ENCODE results near the gene GSTA4. TPM values are rescaled to one million over a fixed set of nuclear protein-coding genes. Genes with fewer than 3 reads are reported as not detected.
"Not testable (repeated sequence)": the region's sequence is repeated elsewhere in the genome, so short reads cannot be mapped to it uniquely, and the experiment has no call there.

GSTA4 gene
- total RNA-seq, 2 experiments from 2014 or later: 21.6 to 21.7 TPM

DNA sequence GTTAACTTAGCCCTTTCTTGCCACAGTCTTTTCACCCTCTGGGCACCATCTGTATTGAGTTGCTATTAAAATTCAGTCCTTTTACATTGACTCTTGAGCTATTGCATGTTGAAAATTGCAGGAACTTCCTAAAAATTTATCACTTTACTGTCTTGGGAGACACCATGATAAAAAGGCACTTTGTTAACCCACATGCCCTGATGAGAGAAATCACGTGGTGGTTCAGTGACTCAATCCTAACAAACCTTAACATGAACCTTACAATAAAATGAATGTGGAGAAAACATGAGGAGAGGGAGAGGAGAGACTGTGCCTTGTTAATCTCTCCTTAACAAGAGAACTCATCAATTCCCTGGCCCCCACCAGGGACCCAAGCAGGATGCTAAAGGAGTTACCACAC is 30.8 kb downstream of the GSTA4 start:
- H3K9me3 Mint-ChIP-seq: no peaks in the 10 kb centered on the region
- CTCF ChIA-PET: no interaction called here
- no peak overlapping the region for H3K4me3 Mint-ChIP-seq
- H3K27me3 Mint-ChIP-seq (ENCODE audit: low read depth): peaks cover 2% of the 10 kb centered on the region
- H3K36me3 Mint-ChIP-seq (ENCODE audit: low read depth): no peaks in the 10 kb centered on the region
- intact Hi-C loops (cut with micrococcal nuclease): no loop called here
- no peak overlapping the region for H3K27ac Mint-ChIP-seq
- no peak for DNase-seq
- H3K4me1 Mint-ChIP-seq (ENCODE audit: low read depth): no peaks in the 10 kb centered on the region

DNA sequence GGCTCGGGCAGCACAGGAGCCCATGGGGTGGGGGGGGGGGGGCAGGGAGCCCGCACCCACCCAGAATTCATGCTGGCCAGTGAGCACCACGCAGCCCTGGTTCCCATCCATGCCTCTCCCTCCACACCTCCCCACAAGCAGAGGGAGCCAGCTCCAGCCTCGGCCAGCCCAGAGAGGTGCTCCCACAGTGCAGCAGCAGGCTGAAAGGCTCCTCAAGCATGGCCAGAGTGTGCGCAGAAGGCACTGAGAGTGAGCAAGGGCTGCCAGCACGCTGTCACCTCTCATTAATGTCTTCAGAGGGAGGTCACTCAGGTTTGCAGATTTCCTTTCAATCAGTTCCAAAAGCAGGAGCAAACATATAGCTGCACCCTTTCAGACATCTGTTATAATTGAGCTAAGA is 32.4 kb downstream of the GSTA4 start:
- CTCF ChIA-PET: interaction anchor here (0.6 kb wide), 1 partner anchor 410 kb away, joined by 3 read pairs; no protein-coding TSS in a partner anchor
- intact Hi-C loops (cut with micrococcal nuclease): no loop called here
- Mint-ChIP-seq H3K4me3 (no peak overlapping the region), H3K27ac (no peak overlapping the region), H3K36me3 (ENCODE audit: low read depth) (no peaks in the 10 kb centered on the region), H3K4me1 (ENCODE audit: low read depth) (no peaks in the 10 kb centered on the region), H3K9me3 (no peaks in the 10 kb centered on the region), H3K27me3 (ENCODE audit: low read depth) (peaks cover 2% of the 10 kb centered on the region)
- DNase-seq: no peak

DNA sequence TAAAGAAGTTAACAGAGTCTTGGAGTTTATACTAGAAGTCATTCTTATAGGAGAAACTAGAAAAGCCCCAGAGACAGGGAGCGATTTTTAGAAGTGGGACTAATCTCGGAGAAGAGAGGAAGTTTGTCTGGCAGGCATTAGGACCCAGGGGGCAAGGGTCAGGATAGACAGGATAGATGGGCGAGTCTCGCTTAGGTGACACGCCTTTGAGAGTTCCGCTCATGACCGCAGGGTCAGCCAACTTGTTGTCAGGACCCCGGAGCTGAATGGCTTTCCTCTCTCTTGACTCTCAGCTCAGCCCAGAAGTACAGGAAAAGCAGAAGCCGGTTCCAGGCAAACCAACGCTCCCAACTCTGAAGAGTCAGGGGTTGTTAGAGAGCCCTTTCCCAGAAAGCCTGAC is 34.1 kb downstream of the GSTA4 start:
- DNase-seq; H3K27me3 Mint-ChIP-seq (ENCODE audit: low read depth); intact Hi-C loops (cut with micrococcal nuclease); H3K4me3 Mint-ChIP-seq; H3K36me3 Mint-ChIP-seq (ENCODE audit: low read depth); H3K27ac Mint-ChIP-seq; CTCF ChIA-PET; H3K9me3 Mint-ChIP-seq; H3K4me1 Mint-ChIP-seq (ENCODE audit: low read depth): not testable (repeated sequence)

DNA sequence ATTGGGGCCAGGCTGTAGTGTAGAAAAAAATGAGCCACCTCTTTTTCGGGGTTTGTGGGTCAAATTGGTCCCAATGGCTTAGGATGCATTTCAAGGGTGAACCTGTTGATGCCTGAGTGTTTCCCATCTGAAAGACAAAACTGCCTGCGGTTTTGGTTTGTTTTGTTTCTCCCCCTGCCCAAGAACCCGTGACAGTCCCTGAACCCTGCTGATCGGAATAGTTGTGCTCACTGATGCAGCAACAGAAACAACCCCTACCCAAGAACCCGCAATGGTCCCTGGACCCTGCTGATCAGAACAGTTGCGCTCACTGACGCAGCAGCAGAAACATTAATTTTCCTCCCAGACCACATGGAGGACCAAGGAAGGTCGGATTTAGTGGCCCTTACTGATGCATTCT is 34.9 kb downstream of the GSTA4 start:
- CTCF ChIA-PET; DNase-seq; intact Hi-C loops (cut with micrococcal nuclease); H3K4me3 Mint-ChIP-seq; H3K4me1 Mint-ChIP-seq (ENCODE audit: low read depth); H3K27ac Mint-ChIP-seq; H3K36me3 Mint-ChIP-seq (ENCODE audit: low read depth); H3K9me3 Mint-ChIP-seq; H3K27me3 Mint-ChIP-seq (ENCODE audit: low read depth): not testable (repeated sequence)

DNA sequence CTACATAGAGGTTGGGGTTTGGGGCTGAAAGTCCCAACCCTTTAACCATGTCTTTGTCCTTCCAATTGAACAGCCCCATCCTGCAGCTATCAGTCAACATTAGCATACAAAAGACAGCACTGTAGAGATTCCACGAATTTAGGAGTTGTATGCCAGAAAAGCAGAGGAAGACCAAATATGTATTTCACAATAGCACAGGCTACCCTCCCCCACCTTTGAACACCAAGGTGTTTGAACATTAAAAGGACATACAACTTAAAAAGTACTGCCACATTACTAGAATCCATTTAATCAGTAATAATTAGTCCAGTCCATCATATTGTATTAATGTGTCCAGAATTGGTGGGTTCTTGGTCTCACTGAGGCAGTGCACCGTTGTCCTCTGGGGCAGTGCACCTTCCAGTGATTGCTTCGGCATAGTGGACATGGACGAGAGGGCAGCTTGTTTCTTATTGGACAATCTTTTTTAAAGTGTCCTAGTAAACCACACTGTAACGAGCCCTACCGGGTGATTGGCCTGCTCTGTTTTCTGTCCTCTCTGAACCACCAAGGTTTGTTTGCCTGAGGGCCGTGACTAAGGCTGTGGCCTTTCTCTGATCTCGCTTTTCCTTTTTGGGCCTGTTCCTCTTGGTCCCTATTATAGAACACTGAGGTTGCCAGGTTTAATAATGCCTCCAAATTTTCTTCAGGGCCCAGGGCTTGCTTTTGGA is 36.4 kb downstream of the GSTA4 start:
- Mint-ChIP-seq H3K27me3 (ENCODE audit: low read depth) (peaks cover 4% of the 10 kb centered on the region), H3K36me3 (ENCODE audit: low read depth) (no peaks in the 10 kb centered on the region), H3K27ac (no peak overlapping the region), H3K9me3 (no peaks in the 10 kb centered on the region), H3K4me3 (no peak overlapping the region), H3K4me1 (ENCODE audit: low read depth) (peaks cover 3% of the 10 kb centered on the region)
- no peak for DNase-seq
- CTCF ChIA-PET: no interaction called here
- intact Hi-C loops (cut with micrococcal nuclease): no loop called here

DNA sequence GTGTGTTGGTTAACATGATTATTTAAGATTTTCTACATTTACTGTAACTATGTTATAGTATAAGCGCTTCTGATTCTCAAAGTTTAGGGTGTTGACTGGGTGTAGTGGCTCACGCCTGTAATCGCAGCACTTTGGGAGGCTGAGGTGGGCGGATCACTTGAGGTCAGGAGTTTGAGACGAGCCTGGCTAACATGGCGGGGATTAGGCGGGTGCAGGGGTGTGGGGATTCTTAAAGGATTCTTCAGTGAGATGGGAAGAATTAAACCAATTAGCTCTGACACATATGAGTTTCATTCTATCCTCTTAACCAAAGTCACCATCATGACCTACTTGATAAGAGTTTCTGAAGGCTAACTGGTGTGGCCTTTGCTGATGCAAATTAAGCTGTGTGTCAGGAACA is 39.2 kb downstream of the GSTA4 start:
- Mint-ChIP-seq H3K9me3 (no peaks in the 10 kb centered on the region), H3K4me3 (no peak overlapping the region), H3K4me1 (ENCODE audit: low read depth) (peaks cover 3% of the 10 kb centered on the region), H3K36me3 (ENCODE audit: low read depth) (no peaks in the 10 kb centered on the region), H3K27ac (no peak overlapping the region), H3K27me3 (ENCODE audit: low read depth) (peaks cover 2% of the 10 kb centered on the region)
- intact Hi-C loops (cut with micrococcal nuclease): no loop called here
- CTCF ChIA-PET: interaction anchor here (0.6 kb wide), 2 partner anchors 248 to 548 kb away, joined by 3 to 4 read pairs; no protein-coding TSS in a partner anchor
- no peak for DNase-seq

DNA sequence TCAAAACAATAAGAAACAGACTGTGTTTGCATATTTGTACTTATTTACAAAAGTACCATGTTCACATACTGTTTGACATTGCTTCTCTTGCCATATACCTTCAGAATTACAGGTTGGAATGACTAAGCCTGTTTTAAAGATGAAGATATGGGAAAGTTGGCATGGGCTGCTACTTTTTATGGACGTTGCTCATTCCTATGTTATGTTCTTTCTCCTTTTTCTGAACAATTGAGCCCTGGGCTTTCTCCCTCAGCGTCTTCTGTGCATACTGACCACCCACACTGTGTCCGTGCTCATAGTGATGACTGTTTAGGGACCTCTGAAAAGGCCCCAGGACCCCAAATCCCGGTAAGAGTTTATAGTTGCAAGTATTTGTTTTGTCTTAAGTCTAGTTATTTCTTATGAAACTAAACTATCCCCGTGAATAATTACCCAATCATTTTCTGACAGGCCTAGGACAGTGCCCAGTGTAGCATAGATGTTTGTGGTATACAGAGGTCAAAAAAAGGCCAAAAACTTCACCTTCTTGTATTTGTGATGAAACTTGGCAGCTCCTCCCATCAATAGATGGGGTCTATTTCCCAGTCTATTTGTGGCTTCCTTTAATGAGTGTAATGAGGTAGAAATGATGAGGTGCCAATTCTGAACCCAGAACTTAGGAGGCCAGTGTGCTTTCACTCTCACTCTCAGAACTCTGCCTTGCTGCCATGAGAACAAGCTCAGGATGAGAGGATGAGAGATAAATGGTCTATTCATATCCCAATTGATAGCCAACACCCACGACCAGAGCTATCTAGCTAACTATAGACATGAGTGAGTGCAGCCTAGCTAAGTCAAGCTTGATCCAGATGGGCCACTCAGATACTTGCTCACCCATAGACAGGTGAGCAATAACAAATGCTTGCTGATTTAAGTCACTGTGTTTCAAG is 40.9 kb downstream of the GSTA4 start:
- no peaks in the 10 kb centered on the region for H3K9me3 Mint-ChIP-seq
- peak; percentile 18 for DNase-seq
- intact Hi-C loops (cut with micrococcal nuclease): loop anchor here (1.0 kb wide), 1 partner anchor 22 kb away; no protein-coding TSS in a partner anchor
- no peaks in the 10 kb centered on the region for H3K36me3 Mint-ChIP-seq (ENCODE audit: low read depth)
- no peak overlapping the region for H3K4me3 Mint-ChIP-seq
- CTCF ChIA-PET: no interaction called here
- H3K4me1 Mint-ChIP-seq (ENCODE audit: low read depth): peaks cover 3% of the 10 kb centered on the region
- H3K27ac Mint-ChIP-seq: no peak overlapping the region
- peaks cover 2% of the 10 kb centered on the region for H3K27me3 Mint-ChIP-seq (ENCODE audit: low read depth)

DNA sequence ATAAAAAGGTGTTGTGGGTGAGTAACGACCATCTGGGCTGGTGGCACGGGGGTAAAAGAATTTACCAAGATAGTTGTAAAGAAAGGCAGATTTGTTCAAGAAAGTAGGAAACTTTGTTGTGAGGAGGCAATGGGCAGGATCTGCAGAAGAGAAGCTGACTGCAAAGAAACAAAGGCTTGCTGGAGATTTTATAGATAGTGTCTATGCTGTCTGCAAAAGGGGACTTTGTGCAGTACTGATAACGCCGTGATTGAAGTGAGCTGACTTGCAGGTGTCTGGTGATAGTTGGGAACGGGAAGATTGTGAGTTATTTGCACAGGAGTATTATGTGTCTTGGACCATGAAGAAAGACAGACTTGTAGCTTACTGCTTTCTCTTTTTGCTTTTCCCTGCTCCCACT is 48.8 kb downstream of the GSTA4 start:
- no peaks in the 10 kb centered on the region for H3K36me3 Mint-ChIP-seq (ENCODE audit: low read depth)
- intact Hi-C loops (cut with micrococcal nuclease): loop anchor here (2.0 kb wide), 1 partner anchor 36 kb away; no protein-coding TSS in a partner anchor
- H3K9me3 Mint-ChIP-seq: no peaks in the 10 kb centered on the region
- H3K4me3 Mint-ChIP-seq: no peak overlapping the region
- H3K4me1 Mint-ChIP-seq (ENCODE audit: low read depth): peaks cover 6% of the 10 kb centered on the region
- no peak for DNase-seq
- no peak overlapping the region for H3K27ac Mint-ChIP-seq
- H3K27me3 Mint-ChIP-seq (ENCODE audit: low read depth): peaks cover 20% of the 10 kb centered on the region
- CTCF ChIA-PET: no interaction called here

DNA sequence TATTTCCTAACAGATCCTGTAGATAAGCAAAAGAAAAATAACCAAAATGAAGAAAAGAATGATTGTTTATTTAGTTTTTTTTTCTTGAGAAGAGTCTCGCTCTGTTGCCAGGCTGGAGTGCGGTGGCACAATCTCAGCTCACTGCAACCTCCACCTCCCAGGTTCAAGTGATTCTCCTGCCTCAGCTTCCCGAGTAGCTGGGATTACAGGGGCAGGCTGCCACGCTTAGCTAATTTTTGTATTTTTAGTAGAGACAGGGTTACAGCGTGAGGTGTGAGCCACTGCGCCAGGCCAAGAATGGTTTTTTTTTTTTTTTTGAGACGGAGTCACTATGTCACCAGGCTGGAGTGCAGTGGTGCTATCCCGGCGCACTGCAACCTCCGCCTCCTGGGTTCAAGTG is 52.3 kb downstream of the GSTA4 start:
- H3K4me3 Mint-ChIP-seq; H3K36me3 Mint-ChIP-seq (ENCODE audit: low read depth); H3K4me1 Mint-ChIP-seq (ENCODE audit: low read depth); H3K27ac Mint-ChIP-seq; CTCF ChIA-PET; H3K9me3 Mint-ChIP-seq; intact Hi-C loops (cut with micrococcal nuclease); DNase-seq: not testable (repeated sequence)
- peaks cover 20% of the 10 kb centered on the region for H3K27me3 Mint-ChIP-seq (ENCODE audit: low read depth)

DNA sequence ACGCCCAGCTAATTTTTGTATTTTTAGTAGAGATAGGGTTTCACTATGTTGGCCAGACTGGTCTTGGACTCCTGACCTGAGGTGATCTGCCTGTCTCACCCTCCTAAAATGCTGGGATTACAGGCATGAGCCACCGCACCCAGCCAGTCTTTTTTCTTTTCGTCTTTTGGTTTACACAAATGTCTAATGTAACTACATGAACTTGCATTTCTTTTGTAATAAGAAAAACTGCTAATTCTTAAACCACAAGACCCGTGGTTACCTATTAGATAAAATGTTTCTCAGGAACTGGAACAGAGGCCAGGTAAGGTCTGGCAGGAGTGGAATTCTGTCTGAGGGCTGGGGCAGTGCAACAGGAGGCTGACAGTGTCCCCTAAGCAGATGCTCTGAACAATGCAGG is 52.9 kb downstream of the GSTA4 start:
- Mint-ChIP-seq H3K36me3 (ENCODE audit: low read depth) (no peaks in the 10 kb centered on the region), H3K27me3 (ENCODE audit: low read depth) (peaks cover 20% of the 10 kb centered on the region), H3K4me3 (no peak overlapping the region), H3K4me1 (ENCODE audit: low read depth) (peaks cover 6% of the 10 kb centered on the region), H3K27ac (no peak overlapping the region), H3K9me3 (no peaks in the 10 kb centered on the region)
- CTCF ChIA-PET: no interaction called here
- no peak for DNase-seq
- intact Hi-C loops (cut with micrococcal nuclease): no loop called here

DNA sequence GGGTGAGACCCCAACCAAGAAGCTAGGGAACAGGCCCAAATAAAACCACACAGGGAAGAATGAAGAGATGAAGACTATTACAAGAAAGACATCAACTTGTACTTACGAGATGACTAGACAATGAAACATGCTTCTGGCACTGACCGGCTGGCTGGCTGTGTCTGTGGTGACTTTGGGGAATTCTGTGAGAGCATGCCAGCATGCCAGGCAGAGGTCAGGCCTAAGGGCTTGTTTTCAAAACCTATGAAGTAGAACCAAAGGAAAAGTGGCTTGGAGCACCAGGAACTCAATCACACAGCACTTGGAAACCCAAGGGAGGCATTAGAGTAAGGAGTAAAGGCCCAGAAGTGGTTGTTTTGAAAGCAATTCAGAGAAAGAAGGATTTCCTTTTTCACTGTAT is 57.2 kb downstream of the GSTA4 start:
- Mint-ChIP-seq H3K36me3 (ENCODE audit: low read depth) (no peaks in the 10 kb centered on the region), H3K27ac (no peak overlapping the region), H3K9me3 (no peaks in the 10 kb centered on the region), H3K27me3 (ENCODE audit: low read depth) (peaks cover 4% of the 10 kb centered on the region), H3K4me1 (ENCODE audit: low read depth) (no peaks in the 10 kb centered on the region), H3K4me3 (no peak overlapping the region)
- CTCF ChIA-PET: no interaction called here
- no peak for DNase-seq
- intact Hi-C loops (cut with micrococcal nuclease): no loop called here

DNA sequence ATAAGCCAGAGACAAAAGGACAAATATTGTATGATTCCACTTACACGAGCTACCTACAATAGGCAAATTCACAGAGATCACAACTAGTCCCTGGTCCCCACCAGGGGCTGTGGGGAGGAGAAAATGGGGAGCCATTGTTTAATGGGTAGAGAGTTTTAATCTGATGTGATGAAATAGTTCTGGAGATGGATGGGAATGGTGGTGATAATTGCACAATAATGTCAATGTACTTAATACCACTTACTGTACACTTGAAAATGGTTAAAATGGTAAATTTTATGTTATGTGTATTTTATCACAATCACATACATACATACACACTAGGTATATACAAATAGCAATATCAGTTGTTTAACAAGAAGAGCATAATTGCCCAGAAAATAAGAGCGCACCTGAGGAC is 61.3 kb downstream of the GSTA4 start:
- CTCF ChIA-PET: no interaction called here
- Mint-ChIP-seq H3K36me3 (ENCODE audit: low read depth) (no peaks in the 10 kb centered on the region), H3K4me3 (no peak overlapping the region), H3K27ac (no peak overlapping the region), H3K4me1 (ENCODE audit: low read depth) (no peaks in the 10 kb centered on the region), H3K9me3 (no peaks in the 10 kb centered on the region), H3K27me3 (ENCODE audit: low read depth) (no peaks in the 10 kb centered on the region)
- intact Hi-C loops (cut with micrococcal nuclease): no loop called here
- DNase-seq: no peak

DNA sequence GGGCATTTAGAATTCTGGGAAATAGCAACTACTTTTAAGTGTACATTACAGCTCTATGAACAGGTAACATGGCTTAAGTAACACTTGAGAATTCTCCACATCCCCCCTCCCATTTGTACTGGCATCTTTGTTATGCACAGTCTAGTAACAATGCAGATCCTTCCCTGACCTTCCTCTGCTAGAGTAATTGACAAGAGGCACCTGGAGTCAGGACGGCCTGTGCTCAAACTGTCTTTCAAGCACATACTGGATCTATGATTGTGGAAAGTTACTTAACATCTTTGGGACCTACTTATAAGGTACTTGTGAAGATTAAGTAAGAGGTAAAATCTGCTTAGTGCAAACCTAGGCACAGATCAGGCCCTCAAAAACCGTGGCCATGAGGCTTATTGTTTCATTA is 63.7 kb downstream of the GSTA4 start:
- CTCF ChIA-PET: no interaction called here
- H3K4me1 Mint-ChIP-seq (ENCODE audit: low read depth): no peaks in the 10 kb centered on the region
- DNase-seq: no peak
- no peaks in the 10 kb centered on the region for H3K9me3 Mint-ChIP-seq
- H3K27ac Mint-ChIP-seq: no peak overlapping the region
- no peak overlapping the region for H3K4me3 Mint-ChIP-seq
- no peaks in the 10 kb centered on the region for H3K36me3 Mint-ChIP-seq (ENCODE audit: low read depth)
- intact Hi-C loops (cut with micrococcal nuclease): no loop called here
- H3K27me3 Mint-ChIP-seq (ENCODE audit: low read depth): no peaks in the 10 kb centered on the region

Data from activated naive CD4-positive, alpha-beta T cell treated with anti-CD3 and anti-CD28 coated beads for 36 hours (primary cell).